HepG2 (cell line): ENCODE measurements around the gene ANKRD42. TPM values are rescaled to one million over a fixed set of nuclear protein-coding genes. Genes with fewer than 3 reads are reported as not detected.
A peak's percentile ranks its signal among the peaks of the same experiment; 100 is the strongest.

Source experiments
- ATAC-seq: fragments of 200-7000 bp; cut with Tn5 transposase; 3 replicates; pipeline ENCODE4 v1.9.1; 2020; ENCODE audit warnings: mild to moderate bottlenecking, moderate library complexity
- BruUV-seq: library from RNA; stranded (reverse); fragments of 400-500 nt; replicated peaks from 2 replicates; lab custom pipeline; 2021; lab: Mats Ljungman, UMichigan
- CTCF ChIA-PET: fragments of 300-600 bp; formaldehyde crosslinking; extraction: SDS; loops from one replicate; lab custom pipeline; 2021; ENCODE audit warnings: low total read pairs, inconsistent platforms, low intra/inter-chr PET ratio; lab: Yijun Ruan, JAX
- POLR2A ChIA-PET: fragments of 350-600 bp; sonication (Branson Sonifier 250); formaldehyde crosslinking; loops from one replicate; lab custom pipeline; 2020; ENCODE audit warnings: antibody characterized with exemption, inconsistent platforms; lab: Yijun Ruan, JAX
- DNase-seq: peaks from one replicate; pipeline ENCODE4 v3.0.0-alpha.2; 2015; ENCODE audit warnings: low spot score
- FAIRE-seq: peaks from 3 replicates; lab custom pipeline; 2011; peaks lifted over from hg19 to GRCh38; lab: Jason Lieb, UNC
- H2AFZ ChIP-seq: one replicate; pipeline ENCODE4 v1.6.1; 2011; ENCODE audit warnings: low read length, inconsistent platforms
- H3K27ac ChIP-seq: fragments of 300-600 bp; 3 replicates; pipeline ENCODE4 v1.8.0; 2011; ENCODE audit warnings: mixed run types, mild to moderate bottlenecking, mixed read lengths, low read length, inconsistent platforms; ENCODE audit not compliant: insufficient read depth; ENCODE audit errors: extremely low read length
- H3K27me3 ChIP-seq, 2 experiments: fragments of 200-600 bp in 1 of 2; 2 replicates in 1 of 2; 3 replicates in 1 of 2; pipeline versions ENCODE4 v1.6.0 to v1.8.0; 2011; ENCODE audit warnings: low read length in 2 of 2, mild to moderate bottlenecking in 2 of 2, moderate library complexity in 2 of 2, inconsistent platforms in 1 of 2; ENCODE audit not compliant: insufficient read depth in 2 of 2, control insufficient read depth in 1 of 2
- H3K36me3 ChIP-seq, 2 experiments: fragments of 200-600 bp in 1 of 2; replicated peaks in 1 of 2; 2 replicates in 1 of 2; 3 replicates in 1 of 2; pipeline versions ENCODE4 v1.5.1 to v1.8.0; 2011; ENCODE audit warnings: low read length in 2 of 2, inconsistent platforms in 1 of 2; ENCODE audit not compliant: insufficient read depth in 2 of 2, control insufficient read depth in 1 of 2
- H3K4me1 ChIP-seq: 2 replicates; pipeline ENCODE4 v1.5.1; 2012; ENCODE audit warnings: low read length, inconsistent platforms; ENCODE audit not compliant: insufficient read depth
- H3K4me2 ChIP-seq: 2 replicates; pipeline ENCODE4 v1.6.0; 2011; ENCODE audit warnings: low read depth, low read length, inconsistent platforms
- H3K4me3 ChIP-seq, 3 experiments: fragments of 200-600 bp in 1 of 3; sonication (generic), shearing (Covaris generic) in 1 of 3; replicated peaks in 1 of 3; 2 replicates each; pipeline ENCODE4 v1.5.1; 2011 to 2016; ENCODE audit warnings: low read length in 3 of 3, inconsistent platforms in 2 of 3, low read depth in 2 of 3, mild to moderate bottlenecking in 2 of 3, control low read depth in 1 of 3, mixed read lengths in 1 of 3; ENCODE audit not compliant: insufficient read depth in 1 of 3
- H3K79me2 ChIP-seq: one replicate; pipeline ENCODE4 v1.6.1; 2011; ENCODE audit warnings: low read length, inconsistent platforms; ENCODE audit not compliant: insufficient read depth
- H3K9ac ChIP-seq: 2 replicates; pipeline ENCODE4 v1.6.0; 2011; ENCODE audit warnings: mild to moderate bottlenecking, low read depth, low read length, inconsistent platforms; ENCODE audit not compliant: insufficient read depth
- H3K9me3 ChIP-seq: 2 replicates; pipeline ENCODE4 v1.5.1; 2012; ENCODE audit warnings: mild to moderate bottlenecking, low read length
- H4K20me1 ChIP-seq: 2 replicates; pipeline ENCODE4 v1.6.0; 2011; ENCODE audit warnings: inconsistent platforms, mild to moderate bottlenecking, low read length, moderate library complexity; ENCODE audit not compliant: insufficient read depth
- GFI1 ChIP-seq: sonication (generic); formaldehyde crosslinking; IDR thresholded peaks from 2 replicates; pipeline ENCODE4 v1.5.0; 2020; ENCODE audit warnings: missing genetic modification reagents, mild to moderate bottlenecking, borderline replicate concordance
- MED13 ChIP-seq: sonication (generic); formaldehyde crosslinking; IDR thresholded peaks from 2 replicates; pipeline ENCODE4 v1.5.0; 2020; ENCODE audit warnings: missing genetic modification reagents
- NCOA2 ChIP-seq: sonication (generic); formaldehyde crosslinking; IDR thresholded peaks from 2 replicates; pipeline ENCODE4 v1.8.0; 2022; ENCODE audit warnings: inconsistent platforms
- NCOR1 ChIP-seq: fragments of 200-600 bp; sonication (generic); IDR thresholded peaks from 2 replicates; pipeline ENCODE4 v1.7.0; 2017; ENCODE audit warnings: antibody characterized with exemption, low read length, borderline replicate concordance
- NR2C2 ChIP-seq: sonication (generic); formaldehyde crosslinking; IDR thresholded peaks from 2 replicates; pipeline ENCODE4 v1.4.0; 2020; ENCODE audit warnings: missing genetic modification reagents, mild to moderate bottlenecking, moderate library complexity, borderline replicate concordance
- NR2F2 ChIP-seq: IDR thresholded peaks from 2 replicates; pipeline ENCODE4 v1.6.1; 2012; ENCODE audit warnings: low read depth, inconsistent platforms, borderline replicate concordance
- ZBTB20 ChIP-seq: sonication (generic); formaldehyde crosslinking; IDR thresholded peaks from 2 replicates; pipeline ENCODE4 v1.8.1; 2023; ENCODE audit warnings: missing genetic modification reagents, low read depth, mild to moderate bottlenecking, borderline replicate concordance
- ZNF235 ChIP-seq: sonication (generic); formaldehyde crosslinking; IDR thresholded peaks from 2 replicates; pipeline ENCODE4 v1.8.1; 2023; ENCODE audit warnings: mild to moderate bottlenecking, missing genetic modification reagents, borderline replicate concordance
- ZNF598 ChIP-seq: sonication (generic); formaldehyde crosslinking; IDR thresholded peaks from 2 replicates; pipeline ENCODE4 v1.5.1; 2020; ENCODE audit warnings: mild to moderate bottlenecking, missing genetic modification reagents, borderline replicate concordance
- ZNF782 ChIP-seq: sonication (generic); formaldehyde crosslinking; IDR thresholded peaks from 2 replicates; pipeline ENCODE4 v1.4.0; 2020; ENCODE audit warnings: missing genetic modification reagents, mild to moderate bottlenecking, borderline replicate concordance
- WGBS: methylation state at CpG from one replicate; pipeline ENCODE4 v1.1.6; 2017; ENCODE audit warnings: low lambda C conversion rate; 5-methylcytosine and 5-hydroxymethylcytosine counted together
- in situ Hi-C: cut with HindIII; loops from 2 replicates; pipeline ENCODE4 v1.10.0; 2017; ENCODE audit warnings: low pct_unique_long_range_greater_than_20kb; ENCODE audit not compliant: extremely low pct_ligation_motif_present
- intact Hi-C: fragments of 100-400 bp; cut with micrococcal nuclease; formaldehyde crosslinking; loops from one replicate; pipeline ENCODE4 v1.10.0; 2022; ENCODE audit not compliant: unreplicated experiment
- polyA plus RNA-seq, 8 experiments: library from polyadenylated mRNA; depleted of rRNA in 3 of 8; stranded (reverse) in 7 of 8; unstranded in 1 of 8; fragments of >200 nt; fragmentation: Illumina TruSeq in 4 of 8; extraction: Trizol in 4 of 8; gene quantifications; 2 replicates each; pipeline versions ENCODE4 v1.2.1 to v1.2.3, GENCODE V29; 2011 to 2016; ENCODE audit warnings: low read depth in 4 of 8, missing spikeins in 1 of 8, mixed read lengths in 1 of 8; ENCODE audit not compliant: insufficient read depth in 1 of 8
- total RNA-seq, 5 experiments: library from RNA; depleted of rRNA; stranded (reverse); fragments of >200 nt; fragmentation: Illumina TruSeq; extraction: Trizol; gene quantifications; 2 replicates each; pipeline ENCODE4 v1.2.3, GENCODE V29; 2016; ENCODE audit warnings: low read depth in 1 of 5
- TF ChIP-seq, protein P1 (sequence below): sonication (generic); formaldehyde crosslinking; IDR thresholded peaks from 2 replicates; pipeline ENCODE4 v1.4.0; 2020; ENCODE audit warnings: mild to moderate bottlenecking, missing genetic modification reagents
- TF ChIP-seq, protein P2 (sequence below): sonication (generic); formaldehyde crosslinking; IDR thresholded peaks from 2 replicates; pipeline ENCODE4 v1.4.0; 2020; ENCODE audit warnings: missing genetic modification reagents

ANKRD42 gene
- total and polyA plus RNA-seq, 2 of the 13 experiments (the other 11 are each of a cell fraction or from before 2014, with no cell fraction given) = 2.2 to 3.7 TPM

DNA sequence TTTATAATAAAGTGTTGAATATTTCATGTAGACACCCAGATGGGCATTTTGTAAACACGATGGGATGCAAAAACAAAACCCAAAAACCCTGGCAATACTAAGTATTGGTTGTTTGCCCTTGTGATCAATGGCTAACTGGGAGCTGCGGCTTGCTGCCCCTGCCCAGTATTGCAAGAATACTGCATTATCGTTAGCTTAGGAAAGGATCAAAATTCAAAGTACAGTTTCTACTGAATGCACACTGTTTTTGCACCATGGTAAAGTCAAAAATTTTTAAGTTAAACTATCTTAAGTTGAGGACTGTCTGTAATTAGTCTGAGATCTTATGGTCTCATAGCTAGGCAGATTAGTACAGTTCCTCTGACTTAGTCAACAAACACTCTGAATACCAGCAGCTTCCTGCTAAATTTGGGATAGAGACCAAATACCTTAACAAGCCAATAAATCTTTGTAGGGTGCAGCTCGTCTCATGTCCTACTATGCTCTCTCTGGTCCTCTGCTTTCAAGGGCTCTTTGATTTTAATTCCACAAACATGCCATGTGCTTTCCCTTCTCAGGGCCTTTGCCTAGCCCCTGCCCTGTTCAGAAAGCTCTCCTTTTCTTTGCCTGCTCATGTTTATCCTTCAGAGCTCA, 88.7 kb downstream of the ANKRD42 start:
- Histone ChIP-seq H3K27me3 (no peaks in the 10 kb centered on the region), H4K20me1 (no peaks in the 10 kb centered on the region), H2AFZ (no peak overlapping the region), H3K4me2 (no peak overlapping the region), H3K4me1 (peaks cover 34% of the 10 kb centered on the region), H3K36me3 (no peaks in the 10 kb centered on the region), H3K27ac (no peak overlapping the region), H3K9me3 (no peaks in the 10 kb centered on the region), H3K4me3 (no peak overlapping the region), H3K79me2 (peaks cover 9% of the 10 kb centered on the region), H3K9ac (no peak overlapping the region)
- BruUV-seq = no TSS peak
- intact Hi-C loops = loop anchor here (10.0 kb wide), 2 partner anchors 297 to 377 kb away; partner anchors contain the start of genes DDIAS and PRCP
- ATAC-seq = no peak
- no peak for TF ChIP-seq ZNF782 (CRISPR knock-in tag)
- TF ChIP-seq MED13 = no peak
- ChIA-PET CTCF (no interaction called here), POLR2A (interaction anchor here (1.5 kb wide), 1 partner anchor 382 kb away, joined by 3 read pairs; the partner anchor contains the start of gene PRCP)
- in situ Hi-C loops = no loop called here
- 62% methylated on average over 4 of the region's 4 CpGs for WGBS
- no peak for FAIRE-seq
- no peak for DNase-seq

DNA sequence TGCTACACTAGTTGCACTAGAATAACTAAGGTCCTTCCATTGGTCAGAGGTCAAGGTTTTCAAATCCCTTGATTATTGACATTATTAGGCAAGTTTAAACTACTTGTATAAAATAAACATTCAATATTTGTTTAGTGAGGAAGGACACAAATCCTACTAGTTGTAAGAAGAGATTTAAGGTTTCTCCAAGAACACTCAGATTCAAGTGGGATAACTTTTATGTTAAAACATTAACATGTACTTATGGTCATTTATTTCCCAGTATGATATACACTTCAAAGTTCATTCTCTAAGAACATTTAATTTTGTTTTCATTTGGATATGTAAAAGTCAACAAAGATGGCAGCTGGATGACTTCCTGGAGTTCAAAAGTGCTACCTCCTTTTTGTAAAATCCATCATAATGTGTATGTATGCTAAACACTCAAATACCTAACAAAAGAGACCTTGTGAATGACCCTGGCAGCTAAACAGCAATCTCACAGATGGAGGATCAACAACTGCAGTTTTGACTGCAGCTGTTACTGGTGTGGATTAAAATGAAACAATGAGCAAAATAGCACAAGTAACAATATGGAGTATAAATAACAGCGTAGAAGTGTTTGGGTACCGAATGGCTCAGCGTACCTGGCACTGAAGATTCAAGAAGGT, 91.1 kb downstream of the ANKRD42 start:
- ATAC-seq = peak; percentile 10
- no peaks in the 10 kb centered on the region for H3K36me3 ChIP-seq
- H3K27ac ChIP-seq = peak overlapping the region; percentile 96
- ChIA-PET POLR2A (interaction anchor here (0.9 to 3.6 kb wide), 6 partner anchors 8 to 384 kb away, joined by 3 to 28 read pairs (median 6); partner anchors contain the start of genes DDIAS, PCF11 and PRCP), CTCF (no interaction called here)
- H2AFZ ChIP-seq = no peak overlapping the region
- H3K9me3 ChIP-seq = no peaks in the 10 kb centered on the region
- BruUV-seq = TSS peak; percentile 58
- H3K4me1 ChIP-seq = peaks cover 34% of the 10 kb centered on the region
- H3K9ac ChIP-seq = peak overlapping the region; percentile 94
- intact Hi-C loops = loop anchor here (2.0 to 10.0 kb wide), 3 partner anchors 28 to 380 kb away; partner anchors contain the start of genes DDIAS and PRCP
- WGBS = 3% methylated on average over 3 of the region's 3 CpGs
- no peaks in the 10 kb centered on the region for H3K27me3 ChIP-seq
- peaks cover 9% of the 10 kb centered on the region for H3K79me2 ChIP-seq
- in situ Hi-C loops = no loop called here
- no peaks in the 10 kb centered on the region for H4K20me1 ChIP-seq
- peak overlapping the region; percentile 68 to 91 (median 75); a peak in 5 of 6 replicates for H3K4me3 ChIP-seq
- peak; percentile 72 for DNase-seq
- H3K4me2 ChIP-seq = peak overlapping the region; percentile 79
- no peak for FAIRE-seq
- TF ChIP-seq NCOA2 (CRISPR knock-in tag) = peak; percentile 71; the same call in 1 of the 2 replicates
- 0 out of 2 replicates have a peak, but pooled peaks have one; percentile 54 for TF ChIP-seq ZBTB20 (CRISPR knock-in tag)
- peak; percentile 88 for TF ChIP-seq NR2F2
- no peak for TF ChIP-seq ZNF235 (CRISPR knock-in tag)
- TF ChIP-seq NCOR1 = peak; percentile 77; the same call in 1 of the 2 replicates
- no peak for TF ChIP-seq ZNF598 (CRISPR knock-in tag)
- peak; percentile 38; the same call in 1 of the 2 replicates for TF ChIP-seq NR2C2 (CRISPR knock-in tag)
- TF ChIP-seq GFI1 = peak; percentile 97
- TF ChIP-seq, protein P1, sequence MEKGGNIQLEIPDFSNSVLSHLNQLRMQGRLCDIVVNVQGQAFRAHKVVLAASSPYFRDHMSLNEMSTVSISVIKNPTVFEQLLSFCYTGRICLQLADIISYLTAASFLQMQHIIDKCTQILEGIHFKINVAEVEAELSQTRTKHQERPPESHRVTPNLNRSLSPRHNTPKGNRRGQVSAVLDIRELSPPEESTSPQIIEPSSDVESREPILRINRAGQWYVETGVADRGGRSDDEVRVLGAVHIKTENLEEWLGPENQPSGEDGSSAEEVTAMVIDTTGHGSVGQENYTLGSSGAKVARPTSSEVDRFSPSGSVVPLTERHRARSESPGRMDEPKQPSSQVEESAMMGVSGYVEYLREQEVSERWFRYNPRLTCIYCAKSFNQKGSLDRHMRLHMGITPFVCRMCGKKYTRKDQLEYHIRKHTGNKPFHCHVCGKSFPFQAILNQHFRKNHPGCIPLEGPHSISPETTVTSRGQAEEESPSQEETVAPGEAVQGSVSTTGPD = no peak
- TF ChIP-seq, protein P2, sequence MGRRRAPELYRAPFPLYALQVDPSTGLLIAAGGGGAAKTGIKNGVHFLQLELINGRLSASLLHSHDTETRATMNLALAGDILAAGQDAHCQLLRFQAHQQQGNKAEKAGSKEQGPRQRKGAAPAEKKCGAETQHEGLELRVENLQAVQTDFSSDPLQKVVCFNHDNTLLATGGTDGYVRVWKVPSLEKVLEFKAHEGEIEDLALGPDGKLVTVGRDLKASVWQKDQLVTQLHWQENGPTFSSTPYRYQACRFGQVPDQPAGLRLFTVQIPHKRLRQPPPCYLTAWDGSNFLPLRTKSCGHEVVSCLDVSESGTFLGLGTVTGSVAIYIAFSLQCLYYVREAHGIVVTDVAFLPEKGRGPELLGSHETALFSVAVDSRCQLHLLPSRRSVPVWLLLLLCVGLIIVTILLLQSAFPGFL (CRISPR knock-in tag) = no peak
